Loucy (cell line): ENCODE data around the gene ME3.

Source experiments
- CTCF ChIP-seq: fragments of 200-600 bp; sonication (generic); conservative IDR thresholded peaks from 2 replicates; pipeline ENCODE4 v1.5.1; 2014; ENCODE audit warnings: mild to moderate bottlenecking, antibody characterized with exemption, low read length
- EZH2phosphoT487 ChIP-seq: fragments of 200-600 bp; IDR thresholded peaks from 2 replicates; pipeline ENCODE4 v1.6.1; 2018; ENCODE audit warnings: antibody characterized with exemption, mild to moderate bottlenecking, moderate library complexity, borderline replicate concordance

- TF ChIP-seq EZH2phosphoT487 (no peak), CTCF (no peak)
Measured at GRCh38 chr11:86580535-86580934, 91.9 kb downstream of the ME3 start.
